Cardiac muscle cell (in vitro differentiated cells and primary cell): ENCODE measurements around the gene TMEM244. TPM values are rescaled to one million over a fixed set of nuclear protein-coding genes. Genes with fewer than 3 reads are reported as not detected.
A peak's percentile ranks its signal among the peaks of the same experiment; 100 is the strongest.

ENCODE experiments used
- DNase-seq, 2 donors: peaks; one replicate each; pipeline versions ENCODE4 v3.0.0 to v3.0.0-alpha.2; 2010 to 2017; ENCODE audit warnings: low read depth in 1 of 2, low spot score in 1 of 2
- H3K27ac ChIP-seq: fragments of 200-600 bp; sonication (generic); 2 replicates; pipeline ENCODE4 v1.5.1; 2016
- H3K27me3 ChIP-seq: fragments of 200-600 bp; sonication (generic); 2 replicates; pipeline ENCODE4 v1.6.0; 2016; ENCODE audit warnings: control low read depth
- H3K36me3 ChIP-seq: fragments of 200-600 bp; sonication (generic); 2 replicates; pipeline ENCODE4 v1.5.1; 2016; ENCODE audit warnings: control low read depth
- H3K4me1 ChIP-seq: fragments of 200-600 bp; sonication (generic); 2 replicates; pipeline ENCODE4 v1.8.1; 2017; ENCODE audit warnings: low read depth, mild to moderate bottlenecking, mixed run types
- H3K4me3 ChIP-seq: fragments of 200-600 bp; sonication (generic); 2 replicates; pipeline ENCODE4 v1.5.1; 2016; ENCODE audit warnings: mild to moderate bottlenecking
- H3K9me3 ChIP-seq: fragments of 200-600 bp; sonication (generic); 2 replicates; pipeline ENCODE4 v1.5.1; 2017; ENCODE audit warnings: low read depth, mild to moderate bottlenecking, control low read depth
- CTCF ChIP-seq: IDR thresholded peaks from 2 replicates; pipeline ENCODE4 v1.5.1; 2012; ENCODE audit warnings: low read depth, mild to moderate bottlenecking, low read length
- polyA plus RNA-seq: library from polyadenylated mRNA; unstranded; fragments of >200 nt; fragmentation: Nextera tagmentation; extraction: Ambion mirVana; gene quantifications from 2 replicates; pipeline ENCODE4 v1.2.1, GENCODE V29; 2016
- total RNA-seq: library from RNA; depleted of rRNA; stranded (reverse); fragments of >200 nt; gene quantifications from 2 replicates; pipeline ENCODE4 v1.2.3, GENCODE V29; 2016

Gene TMEM244
- total RNA-seq = not detected in 2 replicates
- not detected in 2 replicates for polyA plus RNA-seq

DNA sequence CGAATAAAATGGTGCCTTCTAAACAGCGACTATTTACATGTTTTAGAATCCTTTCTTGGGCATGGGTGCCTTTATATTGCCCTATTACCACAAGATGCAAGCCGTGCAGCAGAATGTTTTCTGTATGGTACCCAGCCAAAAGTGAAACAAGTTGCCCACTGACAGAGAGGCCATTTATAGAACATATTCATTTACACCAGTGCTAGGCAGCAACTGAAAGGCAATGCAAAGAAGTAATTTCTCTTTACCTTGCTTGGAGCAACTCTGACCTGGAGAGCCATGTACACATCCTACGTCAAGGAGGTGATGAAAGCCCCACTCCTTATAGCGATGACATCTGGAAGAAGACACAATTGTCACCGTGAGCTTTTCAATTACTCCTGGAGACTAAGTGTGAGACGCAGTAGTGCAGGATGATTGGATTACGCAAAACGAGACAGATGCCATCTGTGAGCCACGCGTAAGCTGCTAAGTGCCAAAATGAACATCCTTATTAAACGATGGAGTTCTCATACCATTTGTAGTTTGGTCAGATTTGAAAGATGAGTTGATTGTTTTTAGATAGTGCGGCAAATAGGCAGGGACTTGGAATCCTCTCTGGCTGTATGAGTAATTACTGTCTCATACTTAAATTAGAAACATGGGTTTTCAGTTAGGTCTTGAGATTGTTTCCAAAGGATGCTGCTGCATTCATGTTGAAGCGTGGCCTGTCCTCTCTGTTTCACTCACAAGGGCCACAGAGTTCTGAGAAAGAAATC, at the start of gene TMEM244:
TSS of gene TMEM244 (minus strand) at position 408 of the 758 bp plus-strand sequence. CDS start at position 281, 127 bp downstream.
- Histone ChIP-seq H3K4me3 (no peak within 1 kb of the TSS), H3K27ac (no peak within 1 kb of the TSS)

DNA sequence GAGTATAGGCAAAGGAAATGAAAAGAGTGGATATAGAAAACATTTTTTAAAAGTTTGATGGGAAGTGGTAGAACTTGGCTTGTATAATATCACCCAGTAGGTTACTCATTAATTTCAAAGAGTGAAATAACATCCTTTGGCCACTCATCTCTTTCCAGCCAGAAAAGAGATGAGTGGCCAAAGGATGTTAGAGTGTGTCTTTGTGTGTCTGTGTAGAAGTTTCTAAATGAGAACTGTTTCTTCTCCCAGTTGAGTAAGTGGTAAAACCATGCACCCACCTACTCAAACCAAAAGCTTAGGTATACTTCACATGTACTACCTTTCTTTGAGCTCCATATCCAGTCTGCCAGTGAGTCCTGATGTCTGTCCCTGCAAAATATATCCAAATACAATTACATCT, 47.7 kb upstream of the TMEM244 start:
- Histone ChIP-seq H3K27me3 (no peaks in the 10 kb centered on the region), H3K4me1 (no peaks in the 10 kb centered on the region), H3K27ac (no peak overlapping the region), H3K4me3 (no peak overlapping the region), H3K9me3 (no peaks in the 10 kb centered on the region), H3K36me3 (no peaks in the 10 kb centered on the region)
- no peak for DNase-seq
- no peak for TF ChIP-seq CTCF

More for the DNA sequence above, at the start of gene TMEM244:
- DNase-seq = peak in 1 of 2 donors; percentile 22
- Histone ChIP-seq H3K36me3 (no peaks in the 10 kb centered on the region), H3K4me1 (peaks cover 13% of the 10 kb centered on the region), H3K27me3 (peaks cover 27% of the 10 kb centered on the region), H3K9me3 (no peaks in the 10 kb centered on the region)
- TF ChIP-seq CTCF = no peak

GRCh38 chr6:129908356-129908755, 47.2 kb upstream of the TMEM244 start:
- DNase-seq = no peak
- Histone ChIP-seq H3K27me3 (no peaks in the 10 kb centered on the region), H3K4me1 (no peaks in the 10 kb centered on the region), H3K9me3 (no peaks in the 10 kb centered on the region), H3K36me3 (no peaks in the 10 kb centered on the region), H3K4me3 (no peak overlapping the region), H3K27ac (no peak overlapping the region)
- TF ChIP-seq CTCF = no peak

- H3K9me3 ChIP-seq = no peaks in the 10 kb centered on the region
- no peaks in the 10 kb centered on the region for H3K4me1 ChIP-seq
- no peak for DNase-seq
- H3K27ac ChIP-seq = no peak overlapping the region
- TF ChIP-seq CTCF = no peak
- no peak overlapping the region for H3K4me3 ChIP-seq
- no peaks in the 10 kb centered on the region for H3K36me3 ChIP-seq
- H3K27me3 ChIP-seq = no peaks in the 10 kb centered on the region
Observed at GRCh38 chr6:129906515-129907077, 45.5 kb upstream of the TMEM244 start.

GRCh38 chr6:129903082-129903481, 42.0 kb upstream of the TMEM244 start:
- DNase-seq = no peak
- Histone ChIP-seq H3K36me3 (no peaks in the 10 kb centered on the region), H3K9me3 (no peaks in the 10 kb centered on the region), H3K27me3 (peaks cover 3% of the 10 kb centered on the region), H3K4me1 (no peaks in the 10 kb centered on the region), H3K27ac (no peak overlapping the region), H3K4me3 (no peak overlapping the region)
- no peak for TF ChIP-seq CTCF
